CD14-positive monocyte (primary cell): Measurements from ENCODE around the gene USB1. TPM values are rescaled to one million over a fixed set of nuclear protein-coding genes. Genes with fewer than 3 reads are reported as not detected.
A peak's percentile ranks its signal among the peaks of the same experiment; 100 is the strongest.

Experiments used
- DNase-seq, 3 donors: peaks; one replicate each; pipeline ENCODE4 v3.0.0-alpha.2; 2011 to 2022
- H2AFZ ChIP-seq: 2 replicates; pipeline ENCODE4 v1.6.0; 2012; ENCODE audit warnings: mild to moderate bottlenecking, low read depth, low read length, inconsistent platforms; ENCODE audit not compliant: insufficient read depth, poor library complexity, severe bottlenecking
- H3K27ac ChIP-seq, 2 donors: 1 replicate in 1 of 2; 2 replicates in 1 of 2; pipeline ENCODE4 v1.5.1; 2012 to 2013; ENCODE audit warnings: low read length in 2 of 2, control low read depth in 1 of 2, inconsistent platforms in 1 of 2, low read depth in 1 of 2, mild to moderate bottlenecking in 1 of 2
- H3K27me3 ChIP-seq, 2 donors: one replicate each; pipeline versions ENCODE4 v1.6.0 to v1.6.1; 2011 to 2013; ENCODE audit warnings: low read length in 2 of 2; ENCODE audit not compliant: control insufficient read depth in 2 of 2, insufficient read depth in 2 of 2
- H3K36me3 ChIP-seq, 2 donors: replicated peaks in 1 of 2; 1 replicate in 1 of 2; 2 replicates in 1 of 2; pipeline versions ENCODE4 v1.5.1 to v1.6.1; 2012 to 2013; ENCODE audit warnings: low read length in 2 of 2, control low read depth in 1 of 2, inconsistent platforms in 1 of 2, mild to moderate bottlenecking in 1 of 2; ENCODE audit not compliant: insufficient read depth in 2 of 2, control insufficient read depth in 1 of 2
- H3K4me1 ChIP-seq, 2 donors: 1 replicate in 1 of 2; 2 replicates in 1 of 2; pipeline versions ENCODE4 v1.5.1 to v1.6.1; 2012 to 2013; ENCODE audit warnings: low read length in 2 of 2, control low read depth in 1 of 2, inconsistent platforms in 1 of 2, mild to moderate bottlenecking in 1 of 2, moderate library complexity in 1 of 2; ENCODE audit not compliant: insufficient read depth in 2 of 2, control insufficient read depth in 1 of 2
- H3K4me2 ChIP-seq: replicated peaks from 2 replicates; pipeline ENCODE3; 2012; ENCODE audit warnings: low read length, moderate library complexity, mild to moderate bottlenecking; ENCODE audit not compliant: poor library complexity, severe bottlenecking; ENCODE audit errors: extremely low read depth
- H3K4me3 ChIP-seq, 3 experiments: fragments of 200-600 bp in 1 of 3; sonication (generic) in 1 of 3; replicated peaks in 1 of 3; 1 replicate in 2 of 3; 2 replicates in 1 of 3; pipeline ENCODE4 v1.5.1; 2011 to 2013; ENCODE audit warnings: low read length in 3 of 3, mild to moderate bottlenecking in 3 of 3, control low read depth in 2 of 3, low read depth in 2 of 3, inconsistent platforms in 1 of 3, moderate library complexity in 1 of 3
- H3K79me2 ChIP-seq: 2 replicates; pipeline ENCODE4 v1.6.0; 2012; ENCODE audit warnings: mild to moderate bottlenecking, control low read depth, inconsistent platforms, low read length, moderate library complexity; ENCODE audit not compliant: insufficient read depth
- H3K9ac ChIP-seq: 2 replicates; pipeline ENCODE4 v1.6.0; 2017; ENCODE audit warnings: low read length, mild to moderate bottlenecking; ENCODE audit not compliant: insufficient read depth, poor library complexity, severe bottlenecking
- H3K9me3 ChIP-seq, 2 donors: replicated peaks in 1 of 2; 1 replicate in 1 of 2; 2 replicates in 1 of 2; pipeline versions ENCODE4 v1.5.1 to v1.6.1; 2012 to 2013; ENCODE audit warnings: low read length in 2 of 2, control low read depth in 1 of 2; ENCODE audit not compliant: control insufficient read depth in 1 of 2, insufficient read depth in 1 of 2
- H4K20me1 ChIP-seq: 2 replicates; pipeline ENCODE4 v1.6.0; 2012; ENCODE audit warnings: mild to moderate bottlenecking, low read length, control low read depth, moderate library complexity; ENCODE audit not compliant: insufficient read depth
- H3K27ac Mint-ChIP-seq, 7 donors: one replicate each; pipeline ENCODE4 v1.8.0; 2020; ENCODE audit warnings: mild to moderate bottlenecking in 7 of 7, mixed read lengths in 7 of 7, moderate library complexity in 6 of 7, inconsistent platforms in 2 of 7
- H3K27me3 Mint-ChIP-seq, 3 donors: one replicate each; pipeline ENCODE4 v1.8.0; 2021 to 2022; ENCODE audit warnings: low read depth in 3 of 3, mild to moderate bottlenecking in 3 of 3, mixed read lengths in 3 of 3, moderate library complexity in 3 of 3, inconsistent platforms in 1 of 3
- H3K36me3 Mint-ChIP-seq, 2 donors: one replicate each; pipeline ENCODE4 v1.8.0; 2020; ENCODE audit warnings: mixed read lengths in 2 of 2, inconsistent platforms in 1 of 2, mild to moderate bottlenecking in 1 of 2
- H3K4me1 Mint-ChIP-seq: one replicate; pipeline ENCODE4 v1.8.0; 2020; ENCODE audit warnings: mild to moderate bottlenecking, mixed read lengths
- H3K4me3 Mint-ChIP-seq, 2 donors: one replicate each; pipeline ENCODE4 v1.8.0; 2020; ENCODE audit warnings: mild to moderate bottlenecking in 2 of 2, mixed read lengths in 2 of 2, moderate library complexity in 1 of 2
- H3K9me3 Mint-ChIP-seq, 7 donors: one replicate each; pipeline ENCODE4 v1.8.0; 2020 to 2022; ENCODE audit warnings: mixed read lengths in 7 of 7, mild to moderate bottlenecking in 6 of 7, moderate library complexity in 6 of 7, inconsistent platforms in 2 of 7
- WGBS: methylation state at CpG from one replicate; pipeline ENCODE4 v1.1.5; 2013; ENCODE audit warnings: missing lambda C conversion rate; ENCODE audit not compliant: insufficient coverage; 5-methylcytosine and 5-hydroxymethylcytosine counted together
- intact Hi-C, 2 donors: fragments of 100-400 bp; cut with micrococcal nuclease; formaldehyde crosslinking; loops; one replicate each; pipeline versions ENCODE4 v1.15.0 to v1.15.1; 2023
- polyA plus RNA-seq, 3 donors: library from polyadenylated mRNA; depleted of rRNA in 1 of 3; unstranded in 2 of 3; stranded (reverse) in 1 of 3; fragments of 300-500 nt in 2 of 3; fragments of >200 nt in 1 of 3; fragmentation: Illumina TruSeq in 2 of 3; gene quantifications; 1 replicate in 2 of 3; 2 replicates in 1 of 3; pipeline ENCODE4 v1.2.3, GENCODE V29; 2012 to 2021
- TF ChIP-seq, protein P1 (sequence below): fragments of 200-600 bp; IDR thresholded peaks from one replicate; pipeline ENCODE4 v1.8.0; 2022; ENCODE audit warnings: antibody characterized with exemption, mild to moderate bottlenecking

The USB1 gene
- polyA plus RNA-seq, 3 donors: 25.7 to 55.7 (median 44.4) TPM

DNA sequence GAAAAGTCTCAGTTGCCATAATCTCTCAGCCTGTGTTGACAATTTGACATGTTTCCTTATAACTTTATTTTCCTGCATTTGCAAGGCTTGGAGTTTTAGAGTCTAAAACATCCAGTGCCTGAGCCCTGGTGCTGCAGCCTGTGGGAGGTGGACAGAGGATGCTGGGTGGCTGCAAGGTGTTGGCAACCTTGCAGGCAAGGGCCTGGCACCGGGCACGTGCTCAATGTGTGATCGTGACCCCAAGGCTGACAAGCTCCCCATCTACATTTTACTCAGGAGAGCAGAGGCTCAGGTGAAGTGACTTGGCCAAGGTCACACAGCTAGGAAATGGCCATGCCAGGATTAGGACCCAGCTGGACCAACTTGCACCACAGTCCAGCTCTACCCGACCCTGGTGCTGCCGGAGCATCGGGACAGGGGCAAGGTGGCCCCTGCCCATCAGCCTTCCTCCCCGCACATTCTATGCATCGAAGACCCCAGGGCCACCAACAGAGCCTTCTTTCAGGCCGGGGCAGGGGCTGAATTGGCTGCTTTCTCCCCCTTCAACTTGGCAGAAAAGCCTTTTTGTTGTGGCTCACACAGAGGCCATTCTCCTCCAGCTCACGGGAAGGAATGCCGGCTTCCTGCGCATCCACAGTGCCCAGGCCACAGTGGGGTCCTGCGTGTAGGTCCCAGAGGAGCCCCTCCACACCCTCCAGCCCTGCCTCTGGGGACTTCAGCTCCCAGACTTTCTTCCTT, 47.5 kb downstream of the USB1 start:
- H3K9me3 Mint-ChIP-seq: peaks cover 0 to 5% (median 0%) of the 10 kb centered on the region in 7 donors
- WGBS: 94% methylated on average over 13 of the region's 13 CpGs
- TF ChIP-seq, protein P1, sequence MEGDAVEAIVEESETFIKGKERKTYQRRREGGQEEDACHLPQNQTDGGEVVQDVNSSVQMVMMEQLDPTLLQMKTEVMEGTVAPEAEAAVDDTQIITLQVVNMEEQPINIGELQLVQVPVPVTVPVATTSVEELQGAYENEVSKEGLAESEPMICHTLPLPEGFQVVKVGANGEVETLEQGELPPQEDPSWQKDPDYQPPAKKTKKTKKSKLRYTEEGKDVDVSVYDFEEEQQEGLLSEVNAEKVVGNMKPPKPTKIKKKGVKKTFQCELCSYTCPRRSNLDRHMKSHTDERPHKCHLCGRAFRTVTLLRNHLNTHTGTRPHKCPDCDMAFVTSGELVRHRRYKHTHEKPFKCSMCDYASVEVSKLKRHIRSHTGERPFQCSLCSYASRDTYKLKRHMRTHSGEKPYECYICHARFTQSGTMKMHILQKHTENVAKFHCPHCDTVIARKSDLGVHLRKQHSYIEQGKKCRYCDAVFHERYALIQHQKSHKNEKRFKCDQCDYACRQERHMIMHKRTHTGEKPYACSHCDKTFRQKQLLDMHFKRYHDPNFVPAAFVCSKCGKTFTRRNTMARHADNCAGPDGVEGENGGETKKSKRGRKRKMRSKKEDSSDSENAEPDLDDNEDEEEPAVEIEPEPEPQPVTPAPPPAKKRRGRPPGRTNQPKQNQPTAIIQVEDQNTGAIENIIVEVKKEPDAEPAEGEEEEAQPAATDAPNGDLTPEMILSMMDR: no peak
- H2AFZ ChIP-seq: no peak overlapping the region
- DNase-seq: no peak
- no peaks in the 10 kb centered on the region for H3K36me3 ChIP-seq
- H3K36me3 Mint-ChIP-seq: no peaks in the 10 kb centered on the region
- no peaks in the 10 kb centered on the region for H4K20me1 ChIP-seq
- H3K4me3 ChIP-seq: no peak overlapping the region
- H3K4me2 ChIP-seq: no peak overlapping the region
- H3K4me1 ChIP-seq: no peaks in the 10 kb centered on the region
- no peak overlapping the region for H3K4me3 Mint-ChIP-seq
- H3K4me1 Mint-ChIP-seq: no peaks in the 10 kb centered on the region
- no peak overlapping the region for H3K27ac ChIP-seq
- H3K9me3 ChIP-seq: no peaks in the 10 kb centered on the region
- H3K27me3 ChIP-seq: no peaks in the 10 kb centered on the region
- peak overlapping the region in 1 of 7 donors; percentile 41 for H3K27ac Mint-ChIP-seq
- no peaks in the 10 kb centered on the region for H3K79me2 ChIP-seq
- H3K27me3 Mint-ChIP-seq: peaks cover 3 to 5% (median 4%) of the 10 kb centered on the region in 3 donors
- no peak overlapping the region for H3K9ac ChIP-seq
- intact Hi-C loops: no loop called here

DNA sequence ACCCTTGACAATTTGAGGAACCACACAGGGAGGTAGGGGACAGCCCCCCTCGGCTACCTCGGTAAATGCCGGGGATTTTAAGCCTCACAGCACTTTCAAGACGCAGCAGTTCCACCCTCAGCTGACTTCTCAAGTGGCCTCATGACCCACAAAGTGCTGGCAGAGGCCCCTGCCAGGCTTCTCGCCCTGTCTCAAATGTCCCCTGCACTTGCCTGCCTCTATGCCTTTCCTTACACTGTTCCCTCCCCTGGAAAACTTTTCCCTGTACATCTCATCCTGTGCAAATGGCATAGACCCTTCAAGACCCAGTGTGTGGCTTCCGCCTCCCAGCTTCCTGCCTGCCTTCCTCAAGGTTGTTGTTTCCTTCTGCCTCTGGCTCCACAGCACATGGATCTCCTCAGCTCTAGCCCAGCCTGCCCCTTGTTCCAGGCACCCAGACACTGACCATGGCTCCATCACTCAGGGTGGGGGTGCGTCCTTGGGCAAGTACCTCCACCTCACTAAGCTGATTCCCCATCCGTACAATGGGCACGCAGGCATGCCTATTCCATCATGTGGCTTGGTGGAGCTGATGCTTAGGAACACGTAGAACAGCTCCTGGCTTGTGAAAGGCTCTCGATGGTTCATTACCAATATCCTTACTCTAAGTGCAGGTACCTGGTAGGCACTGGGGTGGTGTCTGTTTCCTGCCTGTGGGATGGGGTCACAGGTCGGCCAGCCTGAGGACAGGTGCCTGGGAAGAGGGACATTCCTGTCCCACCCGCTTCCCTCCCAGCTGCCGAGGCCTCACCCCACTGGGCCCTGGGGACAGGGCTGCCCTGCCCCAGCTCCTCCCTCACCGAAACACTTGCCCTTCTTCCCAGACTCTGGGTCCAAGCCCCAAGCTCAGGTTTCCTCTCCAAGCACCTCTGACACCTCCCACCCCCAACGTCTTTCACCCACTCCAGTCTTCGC, 48.3 kb downstream of the USB1 start:
- Histone ChIP-seq H3K27ac (no peak overlapping the region), H3K4me3 (no peak overlapping the region), H3K4me1 (no peaks in the 10 kb centered on the region), H2AFZ (no peak overlapping the region), H3K9ac (no peak overlapping the region), H3K27me3 (no peaks in the 10 kb centered on the region), H3K9me3 (no peaks in the 10 kb centered on the region), H3K4me2 (no peak overlapping the region), H4K20me1 (no peaks in the 10 kb centered on the region), H3K36me3 (no peaks in the 10 kb centered on the region), H3K79me2 (no peaks in the 10 kb centered on the region)
- no peaks in the 10 kb centered on the region for H3K4me1 Mint-ChIP-seq
- H3K27me3 Mint-ChIP-seq: peaks cover 3 to 7% (median 4%) of the 10 kb centered on the region in 3 donors
- no peak overlapping the region for H3K4me3 Mint-ChIP-seq
- no peaks in the 10 kb centered on the region for H3K36me3 Mint-ChIP-seq
- H3K27ac Mint-ChIP-seq: no peak overlapping the region
- peaks cover 0 to 5% (median 0%) of the 10 kb centered on the region in 7 donors for H3K9me3 Mint-ChIP-seq
- TF ChIP-seq, protein P1: no peak
- no peak for DNase-seq
- 87% methylated on average over 12 of the region's 17 CpGs for WGBS
- intact Hi-C loops: no loop called here
